KOPT-K1 (cell line): ENCODE data around the gene LMCD1.

ENCODE experiments used
- H3K27ac ChIP-seq: fragments of 200-600 bp; sonication (generic); 2 replicates; pipeline ENCODE4 v1.5.1; 2016; ENCODE audit warnings: antibody characterized with exemption, mild to moderate bottlenecking, low read depth, low read length; ENCODE audit not compliant: poor library complexity, severe bottlenecking
- H3K36me3 ChIP-seq: fragments of 200-600 bp; sonication (generic); 2 replicates; pipeline ENCODE4 v1.5.1; 2017; ENCODE audit warnings: antibody characterized with exemption, mild to moderate bottlenecking, low read length, moderate library complexity; ENCODE audit not compliant: insufficient read depth
- H3K9me3 ChIP-seq: fragments of 200-600 bp; sonication (generic); 2 replicates; pipeline ENCODE4 v1.5.1; 2017; ENCODE audit warnings: antibody characterized with exemption, low read length, mild to moderate bottlenecking; ENCODE audit not compliant: insufficient read depth, poor library complexity, severe bottlenecking

LMCD1 gene

GRCh38 chr3:8501371-8502131 lies at the start of gene LMCD1:
Gene LMCD1 (plus strand): TSS chr3:8501823. CDS start chr3:8501939, 116 bp downstream.
- no peaks in the 10 kb centered on the region for H3K9me3 ChIP-seq
- H3K36me3 ChIP-seq = no peaks in the 10 kb centered on the region
- no peak within 1 kb of the TSS for H3K27ac ChIP-seq

GRCh38 chr3:8452112-8452511 lies 49.5 kb upstream of the LMCD1 start:
- H3K9me3 ChIP-seq = no peaks in the 10 kb centered on the region
- no peak overlapping the region for H3K27ac ChIP-seq
- H3K36me3 ChIP-seq = no peaks in the 10 kb centered on the region

- Histone ChIP-seq H3K27ac (no peak overlapping the region), H3K36me3 (no peaks in the 10 kb centered on the region), H3K9me3 (no peaks in the 10 kb centered on the region)
Observed at GRCh38 chr3:8453153-8453552, 48.5 kb upstream of the LMCD1 start.

GRCh38 chr3:8455526-8456411 lies 45.9 kb upstream of the LMCD1 start:
- no peaks in the 10 kb centered on the region for H3K36me3 ChIP-seq
- H3K27ac ChIP-seq = no peak overlapping the region
- no peaks in the 10 kb centered on the region for H3K9me3 ChIP-seq

GRCh38 chr3:8456412-8456811 lies 45.2 kb upstream of the LMCD1 start:
- H3K9me3 ChIP-seq = no peaks in the 10 kb centered on the region
- no peak overlapping the region for H3K27ac ChIP-seq

GRCh38 chr3:8457039-8457438 lies 44.6 kb upstream of the LMCD1 start:
- no peaks in the 10 kb centered on the region for H3K9me3 ChIP-seq
- H3K27ac ChIP-seq = no peak overlapping the region
- no peaks in the 10 kb centered on the region for H3K36me3 ChIP-seq

More at GRCh38 chr3:8456412-8456811, 45.2 kb upstream of the LMCD1 start:
- no peaks in the 10 kb centered on the region for H3K36me3 ChIP-seq

- H3K36me3 ChIP-seq = no peaks in the 10 kb centered on the region
- no peak overlapping the region for H3K27ac ChIP-seq
- no peaks in the 10 kb centered on the region for H3K9me3 ChIP-seq
Observed at GRCh38 chr3:8458238-8458661, 43.4 kb upstream of the LMCD1 start.

GRCh38 chr3:8458711-8459110 lies 42.9 kb upstream of the LMCD1 start:
- Histone ChIP-seq H3K36me3 (no peaks in the 10 kb centered on the region), H3K27ac (no peak overlapping the region), H3K9me3 (no peaks in the 10 kb centered on the region)

- H3K27ac ChIP-seq = no peak overlapping the region
- H3K9me3 ChIP-seq = no peaks in the 10 kb centered on the region
- no peaks in the 10 kb centered on the region for H3K36me3 ChIP-seq
Observed at GRCh38 chr3:8460050-8460708, 41.4 kb upstream of the LMCD1 start.

- no peaks in the 10 kb centered on the region for H3K36me3 ChIP-seq
- no peak overlapping the region for H3K27ac ChIP-seq
- no peaks in the 10 kb centered on the region for H3K9me3 ChIP-seq
Observed at GRCh38 chr3:8460815-8461456, 40.7 kb upstream of the LMCD1 start.

- Histone ChIP-seq H3K27ac (no peak overlapping the region), H3K36me3 (no peaks in the 10 kb centered on the region), H3K9me3 (no peaks in the 10 kb centered on the region)
Observed at GRCh38 chr3:8464668-8465067, 37.0 kb upstream of the LMCD1 start.

- H3K9me3 ChIP-seq = no peaks in the 10 kb centered on the region
- H3K36me3 ChIP-seq = no peaks in the 10 kb centered on the region
- H3K27ac ChIP-seq = no peak overlapping the region
Observed at GRCh38 chr3:8466526-8466925, 35.1 kb upstream of the LMCD1 start.

GRCh38 chr3:8470801-8471200 lies 30.8 kb upstream of the LMCD1 start:
- no peaks in the 10 kb centered on the region for H3K36me3 ChIP-seq
- no peak overlapping the region for H3K27ac ChIP-seq
- H3K9me3 ChIP-seq = no peaks in the 10 kb centered on the region

- no peaks in the 10 kb centered on the region for H3K36me3 ChIP-seq
- no peaks in the 10 kb centered on the region for H3K9me3 ChIP-seq
- H3K27ac ChIP-seq = no peak overlapping the region
Observed at GRCh38 chr3:8472549-8472948, 29.1 kb upstream of the LMCD1 start.

GRCh38 chr3:8473029-8473428 lies 28.6 kb upstream of the LMCD1 start:
- no peak overlapping the region for H3K27ac ChIP-seq
- H3K9me3 ChIP-seq = no peaks in the 10 kb centered on the region
- H3K36me3 ChIP-seq = no peaks in the 10 kb centered on the region
